ENCODE results near the gene C22orf23.
A peak's percentile ranks its signal among the peaks of the same experiment; 100 is the strongest.
"Not testable (repeated sequence)": the region's sequence is repeated elsewhere in the genome, so short reads cannot be mapped to it uniquely, and the experiment has no call there.

The C22orf23 gene

DNA sequence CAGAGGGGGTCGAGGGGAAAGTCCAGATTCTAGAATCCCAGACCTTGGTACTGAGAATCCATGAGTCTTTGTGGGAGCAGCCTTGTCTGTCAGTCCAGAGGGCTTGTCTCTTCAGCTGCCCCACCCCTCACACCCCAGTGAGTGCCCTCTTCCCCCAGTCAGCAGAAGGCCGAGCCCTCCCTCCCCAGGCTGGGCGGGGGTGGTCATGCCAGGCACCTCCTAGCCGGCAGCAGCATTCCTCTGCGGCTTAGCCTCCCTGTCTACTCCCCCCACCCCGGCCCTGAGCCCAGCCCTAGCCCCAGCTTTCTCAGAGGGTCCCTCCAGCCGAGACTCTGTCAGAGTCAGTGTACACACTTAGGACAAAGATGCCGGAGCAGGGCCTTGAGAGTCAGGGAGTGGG lies 26.4 kb upstream of the C22orf23 start:
- Histone ChIP-seq H3K36me3 (ENCODE audit: control insufficient read depth in 2 of 2, insufficient read depth in 1 of 2, low read length in 2 of 2) (no peaks in the 10 kb centered on the region), H3K4me3 (ENCODE audit: low read depth, low read length) (no peak overlapping the region), H3K4me1 (ENCODE audit: control insufficient read depth, insufficient read depth, low read length) (no peaks in the 10 kb centered on the region), H3K27ac (ENCODE audit: extremely low read depth, low read depth, low read length) (no peak overlapping the region), H3K9me3 (ENCODE audit: control insufficient read depth, insufficient read depth, low read depth, low read length) (no peaks in the 10 kb centered on the region)
- CTCF ChIA-PET, result interaction anchor here (1.0 to 4.7 kb wide), 2 partner anchors 14 to 699 kb away, joined by 3 to 22 read pairs; no protein-coding TSS in a partner anchor
- POLR2A ChIA-PET, result no interaction called here
- TF ChIP-seq ZNF571 (tag by site-specific recombination; IDR thresholded peaks at IDR 0.05) (no peak), RBAK (tag by site-specific recombination; IDR thresholded peaks at IDR 0.05) (no peak), ZNF398 (tag by site-specific recombination; IDR thresholded peaks at IDR 0.05) (no peak), ZNF23 (tag by site-specific recombination; IDR thresholded peaks at IDR 0.05; ENCODE audit: borderline replicate concordance) (no peak), KLF10 (tag by site-specific recombination; IDR thresholded peaks at IDR 0.05) (no peak), ZNF580 (tag by site-specific recombination; IDR thresholded peaks at IDR 0.05) (no peak), FEZF1 (tag by site-specific recombination; IDR thresholded peaks at IDR 0.05) (no peak), ZNF701 (tag by site-specific recombination; IDR thresholded peaks at IDR 0.05) (no peak), ZNF747 (tag by site-specific recombination; IDR thresholded peaks at IDR 0.05) (no peak), SP3 (tag by site-specific recombination; IDR thresholded peaks at IDR 0.05) (no peak)
- TF ChIP-seq, protein P1, sequence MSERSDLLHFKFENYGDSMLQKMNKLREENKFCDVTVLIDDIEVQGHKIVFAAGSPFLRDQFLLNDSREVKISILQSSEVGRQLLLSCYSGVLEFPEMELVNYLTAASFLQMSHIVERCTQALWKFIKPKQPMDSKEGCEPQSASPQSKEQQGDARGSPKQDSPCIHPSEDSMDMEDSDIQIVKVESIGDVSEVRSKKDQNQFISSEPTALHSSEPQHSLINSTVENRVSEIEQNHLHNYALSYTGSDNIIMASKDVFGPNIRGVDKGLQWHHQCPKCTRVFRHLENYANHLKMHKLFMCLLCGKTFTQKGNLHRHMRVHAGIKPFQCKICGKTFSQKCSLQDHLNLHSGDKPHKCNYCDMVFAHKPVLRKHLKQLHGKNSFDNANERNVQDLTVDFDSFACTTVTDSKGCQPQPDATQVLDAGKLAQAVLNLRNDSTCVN (tag by site-specific recombination; optimal IDR thresholded peaks at IDR 0.05), result no peak

DNA sequence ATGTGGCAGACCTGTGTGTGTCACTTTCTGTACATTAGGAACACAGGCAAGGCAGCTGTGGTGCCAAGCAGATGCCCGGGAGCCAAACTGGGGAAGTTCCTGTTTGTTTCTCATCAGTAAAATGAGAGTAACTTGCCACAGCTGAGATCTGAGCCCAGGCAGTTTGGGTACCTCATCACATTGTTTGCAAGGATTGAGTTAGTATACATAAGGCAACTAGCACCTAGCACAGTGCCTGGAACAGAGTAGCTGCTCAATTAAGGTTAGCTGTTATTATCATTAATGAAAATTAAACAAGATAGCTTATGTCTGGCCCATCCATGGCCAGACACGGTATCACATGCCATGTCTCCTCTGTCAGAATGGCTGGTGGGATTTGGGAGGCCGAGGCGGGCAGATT lies 23.1 kb upstream of the C22orf23 start:
- Histone ChIP-seq H3K4me3 (ENCODE audit: low read depth, low read length) (no peak overlapping the region), H3K4me1 (ENCODE audit: control insufficient read depth, insufficient read depth, low read length) (no peaks in the 10 kb centered on the region), H3K36me3 (ENCODE audit: control insufficient read depth in 2 of 2, insufficient read depth in 1 of 2, low read length in 2 of 2) (peaks cover 0 to 6% of the 10 kb centered on the region in 2 experiments; a peak in 1 of 3 replicates), H3K27ac (ENCODE audit: extremely low read depth, low read depth, low read length) (no peak overlapping the region), H3K9me3 (ENCODE audit: control insufficient read depth, insufficient read depth, low read depth, low read length) (no peaks in the 10 kb centered on the region)
- CTCF ChIA-PET, result interaction anchor here (0.7 to 1.9 kb wide), 3 partner anchors 10 to 156 kb away, joined by 3 to 11 read pairs (median 3); no protein-coding TSS in a partner anchor
- POLR2A ChIA-PET, result interaction anchor here (0.5 kb wide), 1 partner anchor 261 kb away, joined by 3 read pairs; no protein-coding TSS in a partner anchor
- TF ChIP-seq ZNF175 (tag by site-specific recombination; IDR thresholded peaks at IDR 0.05), result no peak
- no peak for TF ChIP-seq ZNF707 (tag by site-specific recombination; IDR thresholded peaks at IDR 0.05)
- TF ChIP-seq ZNF664 (tag by site-specific recombination; IDR thresholded peaks at IDR 0.05), result peak; percentile 73
- TF ChIP-seq ZNF26 (tag by site-specific recombination; IDR thresholded peaks at IDR 0.05), result no peak
- TF ChIP-seq ZNF585B (tag by site-specific recombination; IDR thresholded peaks at IDR 0.05), result no peak

DNA sequence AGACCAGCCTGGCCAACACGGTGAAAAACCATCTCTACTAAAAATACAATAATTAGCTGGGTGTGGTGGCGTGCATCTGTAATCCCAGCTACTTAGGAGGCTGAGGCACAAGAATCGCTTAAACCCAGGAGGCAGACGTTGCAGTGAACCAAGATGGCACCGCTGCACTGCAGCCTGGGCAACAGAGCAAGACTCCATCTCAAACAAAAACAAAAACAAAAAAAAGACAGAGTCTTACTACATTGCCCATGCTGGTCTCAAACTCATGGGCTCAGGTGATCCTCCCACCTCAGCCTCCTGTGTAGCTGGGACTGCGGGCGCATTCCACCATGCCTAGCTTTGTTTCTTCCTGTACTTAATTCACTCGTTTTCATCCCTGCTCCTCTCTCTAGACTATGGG lies 22.6 kb upstream of the C22orf23 start:
- TF ChIP-seq ZNF121 (tag by site-specific recombination; IDR thresholded peaks at IDR 0.05), result peak; percentile 92
- 0 out of 2 replicates have a peak, but pooled peaks have one; percentile 8 for TF ChIP-seq OSR2 (tag by site-specific recombination; IDR thresholded peaks at IDR 0.05)
- POLR2A ChIA-PET; H3K9me3 ChIP-seq (ENCODE audit: control insufficient read depth, insufficient read depth, low read depth, low read length); H3K27ac ChIP-seq (ENCODE audit: extremely low read depth, low read depth, low read length); H3K4me1 ChIP-seq (ENCODE audit: control insufficient read depth, insufficient read depth, low read length); H3K36me3 ChIP-seq (ENCODE audit: control insufficient read depth in 2 of 2, insufficient read depth in 1 of 2, low read length in 2 of 2); H3K4me3 ChIP-seq (ENCODE audit: low read depth, low read length): not testable (repeated sequence)
- CTCF ChIA-PET, result interaction anchor here (1.1 to 1.9 kb wide), 2 partner anchors 10 to 76 kb away, joined by 3 to 11 read pairs; no protein-coding TSS in a partner anchor
